NCI-H146 treated with DMSO at 0.1 percent for 48 hours (cell line): ENCODE measurements around the gene CSNK1G2.

ENCODE experiments used
- DNase-seq: peaks from one replicate; lab custom pipeline; 2025; ENCODE audit not compliant: unreplicated experiment; lab: John Stamatoyannopoulos, UW

Gene CSNK1G2

DNA sequence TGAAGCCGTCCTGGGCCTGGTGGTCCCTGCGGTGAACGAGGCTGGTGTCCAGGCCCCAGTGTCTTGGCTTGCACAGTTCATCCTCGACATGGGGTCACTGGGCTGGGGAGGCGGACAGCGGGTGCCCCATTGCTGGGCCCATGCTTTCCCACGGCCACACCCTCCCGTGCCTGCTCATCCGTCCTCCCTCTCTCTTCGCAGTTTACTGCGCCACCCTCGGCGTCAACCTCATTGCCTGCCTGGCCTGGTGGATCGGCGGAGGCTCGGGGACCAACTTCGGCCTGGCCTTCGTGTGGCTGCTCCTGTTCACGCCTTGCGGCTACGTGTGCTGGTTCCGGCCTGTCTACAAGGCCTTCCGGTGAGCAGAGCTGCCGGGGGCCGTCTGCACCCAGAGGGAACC, 23.0 kb upstream of the CSNK1G2 start:
- DNase-seq = no peak

DNA sequence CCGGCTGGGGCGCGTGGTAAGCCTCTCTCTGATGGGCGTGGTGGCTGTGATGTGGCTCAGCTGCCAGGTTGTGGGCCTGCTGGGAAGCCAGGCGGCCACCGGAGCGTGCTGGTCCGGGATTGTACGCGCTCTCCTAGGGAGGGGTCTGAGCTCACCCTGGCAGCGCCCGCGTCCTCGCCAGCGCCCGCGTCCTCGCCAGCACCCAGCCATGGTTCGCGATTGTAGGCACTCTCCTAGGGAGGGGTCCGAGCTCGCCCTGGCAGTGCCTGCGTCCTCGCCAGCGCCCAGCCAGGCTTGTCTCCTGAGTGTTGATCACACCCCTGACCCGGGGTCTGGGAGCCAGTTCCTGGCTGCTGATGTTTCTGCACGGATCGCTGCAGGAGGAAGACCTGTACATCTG, 22.0 kb upstream of the CSNK1G2 start:
- DNase-seq = no peak

DNA sequence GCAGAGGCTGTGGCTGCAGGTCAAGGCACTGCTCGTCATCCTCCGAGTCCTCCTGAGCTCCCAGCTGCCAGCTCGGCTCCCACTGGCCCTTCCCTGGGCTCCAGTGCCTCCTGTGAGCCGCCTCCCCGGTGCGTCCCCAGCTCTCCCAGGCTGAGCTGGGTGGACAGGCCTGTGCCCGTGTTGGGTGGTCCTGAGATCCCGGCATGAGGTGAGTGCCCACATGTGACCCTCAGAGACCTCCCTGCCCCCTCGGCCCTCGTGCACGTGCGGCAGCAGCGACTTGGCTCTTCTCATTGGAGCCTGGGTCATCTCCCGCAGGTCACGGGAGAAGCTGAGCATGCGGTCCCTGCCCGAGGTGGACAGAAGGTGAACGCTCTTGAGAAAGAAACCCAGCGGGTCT, 20.3 kb upstream of the CSNK1G2 start:
- DNase-seq = no peak

DNA sequence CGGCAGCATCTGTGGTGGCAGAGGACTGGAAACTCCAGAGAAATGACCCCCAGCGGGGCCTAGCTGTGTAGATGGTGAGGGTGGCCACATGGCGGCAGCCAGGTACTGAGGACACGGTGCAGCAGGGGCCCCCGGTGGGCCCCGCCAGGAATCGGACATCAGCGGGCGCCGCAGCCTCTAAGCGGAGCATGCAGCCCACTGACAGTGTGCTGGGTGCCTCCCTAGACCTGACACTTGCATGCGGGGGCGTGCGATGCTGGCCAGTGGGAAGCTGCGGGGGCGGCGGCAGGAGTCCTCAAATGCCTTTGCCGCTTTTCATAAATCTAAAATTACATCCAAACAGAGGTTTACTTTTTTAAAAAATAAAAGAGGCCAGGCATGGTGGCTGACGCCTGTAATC, 19.6 kb upstream of the CSNK1G2 start:
- no peak for DNase-seq

DNA sequence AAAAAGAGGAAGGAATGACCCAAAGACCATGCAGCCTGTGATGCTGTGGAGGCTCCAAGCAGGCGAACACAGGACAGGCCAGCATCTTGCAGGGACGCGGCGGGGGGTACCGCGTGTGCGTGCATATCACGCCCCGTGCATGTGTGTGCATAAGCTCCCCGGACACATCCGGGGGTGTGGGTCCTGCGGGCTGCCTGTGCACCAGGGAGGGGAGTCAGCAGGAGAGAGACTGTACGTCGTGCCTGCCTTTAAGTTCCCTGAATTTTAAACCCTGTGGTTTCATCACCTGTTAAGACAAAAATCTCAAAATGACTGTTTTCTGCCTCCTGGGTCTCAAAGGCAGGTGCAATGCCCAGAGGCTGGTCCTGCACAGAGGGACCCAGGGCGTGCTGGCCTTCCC, 19.1 kb upstream of the CSNK1G2 start:
- no peak for DNase-seq

DNA sequence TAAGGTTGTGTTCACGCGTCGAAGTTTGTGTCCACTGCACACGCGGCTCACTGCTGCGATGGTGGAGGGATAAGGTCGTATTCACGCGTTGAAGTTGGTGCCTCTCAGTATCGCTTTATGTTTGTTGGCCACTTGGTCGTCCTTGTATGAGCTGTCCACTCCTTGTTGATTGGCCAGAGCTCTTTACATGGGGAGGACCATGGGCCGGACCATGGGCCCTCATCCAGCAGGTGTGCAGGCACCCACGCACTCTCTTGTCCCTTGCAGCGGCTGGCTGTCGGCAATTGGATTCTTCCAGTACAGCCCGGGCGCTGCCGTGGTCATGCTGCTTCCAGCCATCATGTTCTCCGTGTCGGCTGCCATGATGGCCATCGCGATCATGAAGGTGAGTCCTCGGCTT, 18.2 kb upstream of the CSNK1G2 start:
- no peak for DNase-seq

DNA sequence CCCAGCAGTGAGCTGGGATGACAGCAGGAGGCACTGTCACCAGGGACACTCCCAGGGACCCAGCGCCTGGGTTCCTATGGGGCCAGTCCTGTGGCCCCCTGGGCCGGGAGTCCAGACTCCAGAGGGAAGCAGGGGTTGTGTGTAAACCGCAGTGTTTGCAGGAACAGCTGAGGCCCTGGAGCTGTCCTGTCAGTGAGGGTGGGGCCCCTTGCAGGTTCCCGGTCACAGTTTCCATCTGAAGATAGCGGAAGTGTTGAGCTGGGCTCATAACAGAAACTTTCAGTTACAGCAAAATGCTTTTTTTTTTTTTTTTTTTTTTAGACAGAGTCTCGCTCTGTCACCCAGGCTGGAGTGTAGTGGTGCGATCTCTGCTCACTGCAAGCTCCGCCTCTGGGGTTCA, 17.7 kb upstream of the CSNK1G2 start:
- no peak for DNase-seq

DNA sequence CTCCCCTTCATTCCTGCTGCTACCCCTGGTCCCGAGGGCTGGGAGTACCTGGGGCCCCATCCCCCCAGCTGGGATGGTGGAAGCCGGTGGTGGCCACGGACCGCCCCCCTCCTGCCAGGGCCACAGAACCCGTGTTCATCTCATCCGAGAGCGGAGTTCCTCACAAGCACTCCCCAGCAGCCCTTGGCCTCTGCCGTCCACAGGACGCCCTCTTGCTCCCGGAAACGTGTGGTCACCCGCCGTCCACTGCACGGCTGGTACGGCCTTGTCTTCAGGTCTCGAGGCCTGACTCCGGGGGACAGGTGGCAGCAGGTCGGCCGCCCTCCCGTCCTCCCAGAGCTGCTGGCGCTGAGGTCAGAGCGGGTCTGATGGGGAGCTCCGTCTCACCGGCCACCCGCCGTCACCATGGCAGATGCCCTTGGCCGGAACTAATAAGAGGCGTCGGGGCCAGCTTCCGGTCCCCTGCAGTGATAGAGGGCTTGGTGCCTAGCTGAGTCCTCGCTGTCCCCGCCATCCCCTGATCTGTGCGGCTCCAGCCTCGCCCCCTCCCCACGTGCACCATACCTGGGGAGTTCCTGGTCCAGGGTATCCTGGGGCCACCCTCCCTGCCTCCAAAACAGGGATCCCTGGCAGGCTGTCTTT, 16.5 kb upstream of the CSNK1G2 start:
- DNase-seq = no peak

DNA sequence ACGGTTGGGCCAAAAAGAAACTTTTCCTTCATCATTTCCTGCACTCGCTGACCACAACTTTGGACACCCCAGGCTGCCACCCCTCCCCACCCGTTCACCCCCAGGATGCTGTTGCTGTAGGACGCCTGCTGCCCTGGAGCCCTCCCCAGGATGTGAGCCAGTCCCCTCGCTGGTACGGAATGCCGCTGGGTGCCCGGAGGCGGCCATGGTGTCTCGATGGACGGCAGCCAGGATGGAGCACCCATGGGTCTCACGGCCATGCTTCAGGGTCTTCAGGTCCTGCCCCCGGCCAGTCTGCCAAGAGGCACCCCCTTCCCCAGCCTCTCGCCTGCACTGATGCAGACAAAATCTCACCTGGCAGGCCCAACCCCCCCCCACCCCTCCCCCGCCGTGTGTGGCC, 15.4 kb upstream of the CSNK1G2 start:
- DNase-seq = no peak

DNA sequence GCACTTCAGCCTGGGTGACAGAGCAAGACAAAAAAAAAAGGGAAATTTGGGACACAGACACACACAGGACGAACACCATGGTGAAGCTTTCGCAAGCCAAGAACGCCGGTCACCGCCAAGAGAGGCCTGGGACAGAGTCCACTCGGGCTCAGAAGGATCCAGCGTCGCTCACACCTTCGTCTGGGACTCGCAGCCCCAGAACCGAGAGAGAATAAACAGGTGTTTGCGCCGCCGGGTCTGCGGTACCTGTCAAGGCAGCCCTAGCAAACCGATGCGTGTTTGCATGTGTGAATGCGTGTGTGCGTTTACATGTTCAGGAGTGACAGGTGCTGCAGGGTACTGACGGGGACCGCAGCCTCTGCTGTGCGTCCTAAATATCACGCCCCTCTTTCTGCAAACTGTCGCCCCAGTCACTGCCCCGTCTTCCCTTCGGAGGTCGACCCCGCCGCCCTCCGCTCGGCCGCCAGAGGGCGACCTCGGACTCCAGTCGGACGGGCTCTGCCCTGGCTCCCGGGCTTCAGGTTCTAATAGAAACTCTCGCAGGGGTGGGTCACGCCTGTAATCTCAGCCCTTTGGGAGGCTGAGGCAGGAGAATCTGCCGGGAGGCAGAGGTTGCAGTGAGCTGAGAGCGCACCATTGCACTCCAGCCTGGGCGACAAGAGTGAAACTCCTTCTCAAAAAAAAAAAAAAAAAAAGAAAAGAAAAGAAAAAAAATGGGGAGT, 11.8 kb upstream of the CSNK1G2 start:
- peak; percentile 11 for DNase-seq

DNA sequence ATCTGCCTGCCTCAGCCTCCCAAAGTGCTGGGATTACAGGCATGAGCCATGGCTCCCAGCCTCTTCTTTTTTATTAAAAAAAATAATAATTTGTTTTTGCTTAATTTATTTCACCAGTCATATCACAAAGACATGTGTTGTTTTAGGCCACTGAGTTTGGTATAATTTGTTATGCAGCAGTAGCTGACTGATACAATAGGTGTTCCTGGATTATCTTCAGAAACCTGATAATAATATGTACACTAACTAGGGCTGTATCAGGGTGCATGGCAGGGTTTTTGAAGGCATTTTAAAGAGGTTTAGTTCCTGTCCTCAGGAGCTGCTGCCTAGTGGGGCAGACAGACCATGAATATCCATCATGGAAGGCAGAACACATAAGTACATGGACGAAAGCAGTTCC, 9.5 kb upstream of the CSNK1G2 start:
- DNase-seq = no peak

DNA sequence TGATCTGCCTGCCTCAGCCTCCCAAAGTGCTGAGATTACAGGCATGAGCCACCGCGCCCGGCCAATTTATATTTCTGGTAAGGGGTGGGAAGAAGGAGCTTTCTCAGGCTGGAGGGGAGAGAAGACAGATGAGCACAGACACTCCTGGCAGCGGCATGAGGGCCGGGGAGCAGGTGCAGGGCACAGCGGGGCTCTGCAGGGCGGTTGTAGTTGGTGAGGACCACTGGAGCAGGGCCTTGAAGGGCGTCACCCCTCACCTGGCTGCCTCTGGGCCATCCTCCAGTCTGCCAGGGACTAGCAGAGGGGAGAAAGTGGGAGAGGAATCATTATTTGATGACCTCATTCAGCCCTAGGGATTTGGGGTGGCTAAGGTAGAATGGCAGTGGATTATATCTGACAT, 8.6 kb upstream of the CSNK1G2 start:
- DNase-seq = no peak

DNA sequence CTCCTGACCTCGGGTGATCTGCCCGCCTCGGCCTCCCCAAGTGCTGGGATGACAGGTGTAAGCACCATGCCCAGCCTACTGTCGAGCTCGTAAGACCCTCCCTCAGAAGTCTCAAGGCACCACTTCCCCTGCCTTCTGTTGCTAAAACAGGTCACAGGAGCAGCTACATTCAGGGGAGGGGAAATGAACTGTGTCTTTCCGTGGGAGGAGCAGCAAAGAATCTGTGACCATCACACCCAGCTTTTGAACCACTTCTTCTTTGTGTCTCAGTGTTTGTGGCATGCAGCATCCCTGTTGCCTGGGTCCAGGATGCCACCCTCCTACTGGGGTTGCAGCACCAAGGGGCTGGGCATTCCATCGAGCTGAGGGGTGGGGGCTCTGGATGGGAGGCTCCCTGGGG, 7.7 kb upstream of the CSNK1G2 start:
- DNase-seq = no peak

DNA sequence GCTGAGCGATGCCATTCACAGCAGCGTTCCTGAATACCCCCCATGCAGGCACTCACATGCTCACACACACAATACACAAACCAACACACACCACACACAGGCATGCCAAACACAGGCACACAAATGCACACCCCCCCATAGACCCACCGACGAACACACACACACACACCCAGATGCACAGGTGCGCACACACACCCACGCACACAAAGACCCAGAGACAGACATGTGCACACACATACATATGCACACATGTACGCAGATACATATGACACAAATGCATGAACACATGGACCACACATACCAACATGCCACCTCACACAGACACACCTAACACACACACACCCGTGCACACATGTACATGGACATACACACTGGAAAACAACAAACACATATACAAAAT, 7.0 kb upstream of the CSNK1G2 start:
- DNase-seq = no peak

DNA sequence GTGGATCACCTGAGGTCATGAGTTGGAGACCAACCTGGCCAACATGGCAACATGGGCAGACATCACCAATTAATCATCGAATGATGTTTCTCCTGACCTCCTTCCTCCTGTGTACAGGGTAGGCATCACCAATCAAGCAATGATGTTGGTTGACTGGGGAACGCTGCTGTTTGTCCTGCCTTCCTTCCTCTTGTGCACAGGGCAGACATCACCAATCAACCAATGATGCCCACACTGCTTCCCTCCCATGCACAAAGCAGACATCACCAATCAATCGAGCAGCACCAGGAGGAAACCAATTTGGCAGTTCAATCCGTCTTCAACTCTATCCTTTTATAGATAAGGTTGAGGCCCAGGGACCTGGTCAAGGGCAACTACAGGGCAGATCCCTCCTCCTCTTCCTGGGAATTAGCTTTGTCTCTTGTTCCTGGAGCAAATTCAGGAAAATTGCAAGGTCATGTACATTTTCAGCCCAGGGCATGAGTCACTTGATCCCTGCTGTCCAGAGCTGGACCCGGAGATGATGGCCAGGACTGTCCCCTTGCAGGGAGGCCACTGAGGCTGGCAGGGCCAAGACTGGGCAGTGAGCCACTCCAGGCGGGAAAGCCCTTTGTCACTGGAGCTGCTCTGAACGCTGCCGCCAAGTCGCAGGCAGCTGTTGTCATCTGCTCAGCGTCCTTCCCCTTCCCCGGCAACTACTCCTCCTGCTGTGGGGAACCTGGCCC, 5.3 kb upstream of the CSNK1G2 start:
- DNase-seq = no peak

DNA sequence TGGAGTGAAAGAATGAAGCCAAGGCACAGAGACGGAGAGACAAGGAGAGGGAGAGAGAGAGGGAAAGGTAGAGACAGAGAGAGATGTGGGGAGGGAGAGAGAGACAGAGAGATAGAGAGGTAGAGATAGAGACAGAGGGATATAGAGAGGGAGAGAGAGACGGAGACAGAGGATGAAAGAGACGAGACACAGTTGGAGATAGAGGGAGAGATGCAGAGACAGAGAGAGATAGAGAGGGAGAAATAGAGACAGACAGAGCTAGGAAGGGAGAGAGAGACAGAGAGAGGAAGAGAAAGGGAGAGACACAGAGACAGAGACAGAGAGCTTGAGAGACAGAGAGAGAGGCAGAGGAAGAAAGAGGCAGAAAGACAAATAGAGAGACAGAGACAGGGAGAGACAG, 4.5 kb upstream of the CSNK1G2 start:
- DNase-seq = no peak

DNA sequence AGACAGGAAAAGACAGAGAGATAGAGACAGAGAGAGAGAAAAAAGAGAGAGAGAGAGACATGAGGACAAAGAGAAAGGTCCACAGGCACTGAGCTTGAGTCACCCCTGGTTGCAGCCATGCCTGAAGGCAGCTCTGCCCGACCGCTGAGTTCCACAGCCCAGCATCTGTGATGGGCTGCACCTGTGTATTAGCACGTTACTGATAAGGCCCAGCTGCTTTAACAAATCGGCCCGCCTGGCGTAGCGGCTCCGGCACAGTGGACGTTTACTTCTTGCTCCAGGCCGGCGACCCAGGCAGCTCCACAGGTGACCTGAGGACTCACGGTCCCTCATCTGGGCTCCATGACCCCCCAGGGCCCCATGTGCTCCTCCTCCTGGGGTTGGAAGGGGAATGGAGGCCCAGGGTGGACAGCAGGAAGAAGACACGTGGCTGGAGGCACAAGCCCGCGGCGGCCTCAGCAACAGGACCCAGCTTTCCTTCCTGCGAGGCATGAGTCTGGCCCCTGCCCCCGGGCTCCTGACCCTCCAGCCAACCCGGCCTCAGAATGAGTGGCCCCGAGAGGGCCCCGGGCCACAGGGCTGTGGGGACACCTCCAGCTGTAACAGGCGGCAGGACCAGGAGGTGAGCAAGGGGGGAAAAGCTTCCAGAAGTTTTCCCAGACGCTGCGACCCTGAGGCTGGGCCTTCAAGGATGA, 3.9 kb upstream of the CSNK1G2 start:
- no peak for DNase-seq

DNA sequence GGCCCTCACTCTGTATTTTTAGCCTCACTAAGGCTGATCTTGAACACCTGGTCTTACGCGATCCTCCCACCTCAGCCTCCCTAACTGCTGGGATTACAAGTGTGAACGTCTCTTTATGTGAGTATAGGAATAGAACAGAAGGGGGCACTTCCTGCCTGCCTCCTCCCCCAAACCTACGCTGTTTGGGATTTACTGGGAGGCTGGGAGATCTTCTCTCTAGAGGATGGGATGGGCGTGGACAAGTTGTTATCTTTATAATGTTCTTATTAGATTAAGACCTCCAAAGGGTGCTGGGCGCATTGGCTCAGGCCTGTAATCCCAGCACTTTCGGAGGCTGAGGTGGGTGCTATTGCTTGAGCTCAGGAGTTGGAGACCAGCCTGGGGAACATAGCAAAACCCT, 2.9 kb upstream of the CSNK1G2 start:
- DNase-seq = no peak

DNA sequence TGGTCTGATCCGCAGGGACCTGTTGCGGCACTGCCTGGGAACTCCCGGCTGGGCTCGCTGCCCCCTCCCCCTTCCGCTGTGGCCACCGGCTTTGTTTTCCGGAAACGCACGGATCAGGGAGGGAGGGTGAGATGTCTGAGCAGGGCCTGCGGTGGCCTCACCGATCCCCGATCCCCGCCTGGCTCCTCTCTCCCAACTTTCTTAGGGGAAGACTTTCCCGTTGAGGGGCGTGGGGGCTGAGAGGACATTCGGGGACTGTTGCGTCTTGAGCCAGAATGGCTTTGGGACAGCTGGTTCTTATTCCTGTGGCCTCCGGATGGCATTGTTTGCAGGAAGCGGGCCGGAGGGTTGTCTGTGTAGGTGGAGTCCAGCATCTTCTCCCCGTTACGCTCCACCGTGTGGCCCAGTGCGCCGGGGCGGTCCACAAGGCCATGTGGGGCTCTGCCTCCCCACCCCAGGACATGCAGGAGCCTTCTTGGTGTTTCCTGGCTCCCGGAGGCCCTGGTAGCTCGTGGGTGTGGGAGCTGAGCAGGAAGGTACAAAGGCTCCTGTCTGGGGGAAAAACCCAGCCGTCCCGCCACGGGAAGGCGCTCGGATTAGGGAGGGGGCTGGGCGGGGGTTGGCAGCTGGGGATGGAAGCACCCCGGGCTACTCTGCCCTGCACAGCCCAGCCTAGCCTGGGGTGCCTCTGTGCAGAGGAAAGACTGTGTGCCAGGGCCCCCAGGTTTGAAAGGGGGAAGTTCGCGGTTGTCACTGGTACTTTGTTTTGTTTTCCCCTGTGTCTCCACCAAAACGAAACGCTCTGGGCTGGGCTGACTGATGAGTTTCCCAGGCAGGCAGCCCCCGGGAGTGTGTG, 1.3 kb downstream of the CSNK1G2 start:
- DNase-seq = peak; percentile 48

DNA sequence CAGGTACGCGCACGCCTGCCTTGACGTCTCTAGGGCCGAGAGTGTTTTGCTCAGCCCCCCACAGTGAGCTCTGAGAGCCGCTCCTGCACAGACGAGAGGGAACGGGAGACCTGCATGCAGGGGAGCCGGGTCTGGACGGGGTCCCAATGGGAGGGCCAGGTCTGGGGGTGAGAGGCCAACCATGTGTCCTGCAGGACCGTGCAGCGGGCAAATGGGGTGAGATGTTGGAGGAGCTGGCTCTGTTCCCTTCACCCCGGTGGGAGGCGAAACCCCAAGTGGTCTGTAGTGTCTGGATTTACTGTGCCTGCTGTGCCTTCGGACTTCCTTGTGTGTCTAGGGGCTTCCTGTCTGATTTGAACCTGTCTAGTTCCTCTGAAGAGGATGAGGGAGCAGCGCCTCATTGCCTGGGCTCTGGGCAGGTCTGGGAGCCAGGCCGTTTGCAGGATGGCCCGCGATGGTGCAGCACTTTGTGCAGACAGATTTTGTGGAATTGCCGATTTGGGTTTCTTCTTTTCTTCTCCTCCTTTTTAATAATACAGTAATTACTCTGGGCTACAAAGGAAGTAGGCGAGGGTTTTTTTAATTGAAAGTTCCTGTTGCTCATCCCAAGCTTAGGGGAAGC, 2.1 kb downstream of the CSNK1G2 start:
- no peak for DNase-seq
